SK-N-DZ (cell line): ENCODE results near the gene GBE1.
"Not testable (repeated sequence)": the region's sequence is repeated elsewhere in the genome, so short reads cannot be mapped to it uniquely, and the experiment has no call there.

Source experiments
- DNase-seq: peaks from one replicate; pipeline ENCODE4 v3.0.0-alpha.2; 2015; ENCODE audit warnings: low spot score

Gene GBE1

DNA sequence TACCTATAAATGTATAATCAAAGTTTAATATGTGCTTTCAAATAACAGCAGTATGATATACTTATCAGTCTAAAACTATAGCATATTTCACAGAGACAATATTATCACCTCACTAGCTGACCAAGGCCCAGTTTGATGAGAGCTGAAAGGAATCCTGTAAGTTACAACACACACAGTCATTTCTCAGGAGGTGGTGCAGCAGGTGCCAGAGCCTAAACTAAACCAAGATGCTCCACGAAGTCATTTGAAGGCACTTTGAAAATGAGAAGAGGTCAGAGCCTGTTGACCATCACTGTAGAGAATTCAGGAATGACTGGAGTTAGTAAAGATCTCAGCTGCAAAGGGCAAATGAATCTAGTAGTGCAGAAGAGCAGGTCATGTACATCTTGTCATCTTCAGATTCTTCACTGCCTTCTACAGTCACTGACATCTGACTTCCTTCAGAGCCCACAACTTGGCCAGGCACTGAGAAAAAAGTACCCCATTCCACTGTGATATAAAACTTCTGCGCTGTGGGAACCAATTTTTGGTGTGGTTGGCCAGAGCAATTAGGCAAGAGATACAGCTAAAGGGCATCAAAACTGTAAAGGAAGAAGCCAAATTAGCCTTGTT is 7.9 kb downstream of the GBE1 start:
- DNase-seq, result no peak

- DNase-seq, result no peak
Observed at GRCh38 chr3:81752604-81753003, 8.8 kb downstream of the GBE1 start.

DNA sequence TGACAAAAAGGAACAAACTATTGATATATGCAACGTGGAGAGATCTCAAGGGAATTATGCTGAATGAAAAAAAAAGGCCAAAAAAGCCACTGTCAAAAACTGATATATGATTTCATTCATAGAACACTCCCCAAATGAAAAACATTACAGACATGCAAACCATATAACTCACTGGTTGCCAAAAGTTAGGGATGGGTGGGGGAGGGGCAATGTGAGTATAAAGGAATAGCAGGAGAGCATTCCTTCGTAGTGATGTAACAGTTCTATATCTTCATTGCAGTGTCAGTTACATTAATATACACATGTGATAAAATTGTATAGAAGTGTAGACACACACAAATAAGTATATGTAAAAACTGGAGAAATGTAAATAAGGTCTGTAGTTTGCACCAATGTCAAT is 12.2 kb downstream of the GBE1 start:
- DNase-seq, result no peak

DNA sequence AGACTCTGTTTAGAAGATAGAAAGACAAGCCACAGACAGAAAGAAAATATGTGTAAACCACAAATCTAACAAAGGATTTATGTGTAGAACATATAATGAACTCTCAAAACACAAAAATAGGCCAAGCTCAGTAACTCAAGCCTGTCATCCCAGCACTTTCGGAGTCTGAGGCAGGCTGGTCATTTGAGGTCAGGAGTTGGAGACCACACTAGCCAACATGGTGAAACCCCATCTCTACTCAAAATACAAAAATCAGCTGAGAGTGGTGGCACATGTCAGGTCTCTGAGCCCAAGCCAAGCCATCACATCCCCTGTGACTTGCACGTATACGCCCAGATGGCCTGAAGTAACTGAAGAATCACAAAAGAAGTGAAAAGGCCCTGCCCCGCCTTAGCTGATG is 14.2 kb downstream of the GBE1 start:
- not testable (repeated sequence) for DNase-seq

- DNase-seq, result no peak
Observed at GRCh38 chr3:81744366-81744765, 17.1 kb downstream of the GBE1 start.

DNA sequence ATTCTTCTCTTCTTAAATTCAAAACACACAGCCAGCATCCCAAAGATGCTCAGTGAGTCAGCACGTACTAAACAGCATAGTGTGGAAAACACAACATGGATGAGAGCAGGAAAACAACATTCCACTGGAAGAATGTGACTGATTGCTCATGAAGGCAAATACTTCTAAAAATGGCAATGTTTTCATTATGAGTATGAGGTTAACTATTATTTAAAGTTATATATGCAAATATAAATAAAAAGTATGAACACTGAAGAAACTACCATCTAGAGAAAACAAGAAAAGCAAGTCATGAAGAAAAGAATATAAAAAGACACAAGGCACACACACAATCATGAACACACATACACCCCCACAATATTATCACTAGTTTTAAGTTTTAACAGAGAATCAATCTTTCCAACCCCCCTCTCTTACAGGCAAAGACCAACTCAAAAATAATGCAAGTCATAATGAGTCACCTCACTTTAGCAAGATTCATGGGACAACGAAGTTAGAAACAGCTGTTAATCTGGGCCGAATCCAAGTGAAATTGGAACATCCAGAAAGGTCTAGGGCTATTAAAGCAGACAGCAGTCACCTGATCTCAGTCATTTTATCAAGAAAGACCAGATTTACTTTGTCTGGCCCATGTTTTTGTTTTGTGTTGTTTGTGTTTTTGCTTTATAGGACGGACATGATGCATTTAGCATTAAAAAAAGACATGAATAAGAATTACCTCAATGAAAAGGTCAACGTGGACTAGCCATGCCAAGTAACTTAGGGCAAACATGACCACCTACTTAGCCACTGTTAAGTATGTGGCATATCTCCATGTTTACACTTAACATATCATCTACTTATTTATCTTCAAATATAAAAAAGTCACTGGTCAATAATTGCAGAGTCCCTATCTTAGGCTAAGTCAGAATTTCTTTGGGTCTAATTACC is 18.1 kb downstream of the GBE1 start:
- no peak for DNase-seq

DNA sequence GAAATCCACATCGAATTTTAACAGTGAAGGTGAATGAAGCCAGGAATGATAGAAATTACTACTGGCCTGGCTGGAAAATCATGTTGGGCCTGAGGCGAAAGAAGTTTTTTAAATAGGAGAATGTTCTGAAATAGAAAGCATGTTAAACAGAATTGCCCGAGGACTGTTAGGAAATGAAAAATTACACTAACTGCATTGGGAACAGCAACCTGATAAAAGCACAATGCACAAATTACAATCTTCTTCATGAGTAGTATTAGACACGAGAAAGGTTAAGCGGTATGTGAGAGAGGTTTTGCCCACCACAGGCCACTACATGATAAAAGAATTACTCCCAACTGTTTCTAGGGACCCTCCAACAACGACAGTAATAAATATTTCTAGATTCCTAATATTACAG is 18.9 kb downstream of the GBE1 start:
- no peak for DNase-seq

DNA sequence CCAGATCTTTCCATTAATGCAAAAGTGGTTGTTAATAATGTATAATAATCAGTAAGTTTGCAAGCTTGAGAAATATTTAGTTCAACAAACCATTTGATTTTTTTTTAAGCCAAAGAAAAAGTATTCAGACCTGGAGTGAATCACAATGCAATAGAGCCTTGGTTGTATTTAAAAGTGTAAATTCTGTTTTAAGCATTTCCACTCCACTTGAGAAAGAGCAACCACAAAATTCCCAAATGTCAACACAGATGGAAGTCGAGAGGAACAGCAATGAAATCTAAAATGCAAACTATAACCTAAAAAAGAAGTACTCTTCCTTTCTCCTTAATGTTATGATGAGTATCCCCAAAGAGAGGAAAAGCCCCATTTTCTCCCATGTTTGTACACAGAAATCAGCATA is 20.2 kb downstream of the GBE1 start:
- DNase-seq, result no peak

- no peak for DNase-seq
Observed at GRCh38 chr3:81740731-81741130, 20.7 kb downstream of the GBE1 start.

DNA sequence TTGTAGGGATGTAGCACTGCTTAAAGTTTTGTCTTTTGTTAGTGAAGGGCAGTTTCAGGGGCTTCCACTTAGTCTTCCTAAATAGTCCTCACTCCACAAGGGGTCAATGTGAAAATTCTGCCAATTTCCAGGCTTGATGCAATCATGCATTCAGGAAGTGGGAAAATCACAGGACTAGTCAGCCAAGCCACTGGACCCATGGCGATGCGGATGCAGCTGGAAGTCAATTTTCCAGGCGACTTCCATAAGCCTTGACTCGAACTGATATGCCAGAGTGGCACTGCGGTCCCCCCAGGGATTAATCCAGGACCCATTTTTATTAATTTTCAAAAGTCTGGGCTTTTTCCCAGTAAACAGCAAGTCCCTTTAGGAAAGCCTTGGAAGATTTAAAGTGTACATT is 26.1 kb downstream of the GBE1 start:
- no peak for DNase-seq

DNA sequence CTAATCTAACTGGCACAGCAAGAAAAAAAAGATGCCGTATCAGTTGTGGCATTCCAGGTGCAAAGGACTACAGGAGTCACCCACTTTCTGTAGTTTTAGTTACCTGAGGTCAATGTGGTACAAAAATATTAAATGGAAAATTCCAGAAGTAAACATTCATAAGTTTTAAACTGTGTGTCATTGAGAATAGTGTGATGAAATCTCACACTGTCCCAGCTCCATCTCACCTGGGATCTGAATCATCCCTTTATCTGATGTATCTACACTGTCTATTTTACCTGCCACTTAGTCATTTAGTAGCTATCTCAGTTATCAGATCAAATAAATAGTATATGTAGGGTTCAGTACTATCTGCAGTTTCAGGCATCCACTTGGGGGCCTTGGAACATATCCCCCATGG is 26.7 kb downstream of the GBE1 start:
- no peak for DNase-seq

DNA sequence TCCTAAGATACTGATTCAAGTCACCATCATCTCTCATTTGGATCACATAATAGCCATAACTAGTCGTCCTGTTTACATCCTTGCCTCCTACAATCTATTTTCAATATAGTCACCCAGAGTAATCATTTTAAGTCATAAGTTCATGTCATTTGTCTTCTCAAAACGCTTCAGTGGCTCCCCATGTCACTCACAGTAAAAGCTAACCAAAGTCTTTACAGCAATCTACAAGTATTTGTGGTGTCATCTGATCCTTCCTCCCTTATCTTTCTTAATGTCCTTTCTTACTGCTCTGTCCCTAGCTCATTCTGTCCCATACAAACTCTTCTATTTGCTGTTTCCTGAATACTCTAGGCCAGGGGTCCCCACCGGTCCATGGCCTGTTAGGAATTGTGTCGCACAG is 28.8 kb downstream of the GBE1 start:
- no peak for DNase-seq

DNA sequence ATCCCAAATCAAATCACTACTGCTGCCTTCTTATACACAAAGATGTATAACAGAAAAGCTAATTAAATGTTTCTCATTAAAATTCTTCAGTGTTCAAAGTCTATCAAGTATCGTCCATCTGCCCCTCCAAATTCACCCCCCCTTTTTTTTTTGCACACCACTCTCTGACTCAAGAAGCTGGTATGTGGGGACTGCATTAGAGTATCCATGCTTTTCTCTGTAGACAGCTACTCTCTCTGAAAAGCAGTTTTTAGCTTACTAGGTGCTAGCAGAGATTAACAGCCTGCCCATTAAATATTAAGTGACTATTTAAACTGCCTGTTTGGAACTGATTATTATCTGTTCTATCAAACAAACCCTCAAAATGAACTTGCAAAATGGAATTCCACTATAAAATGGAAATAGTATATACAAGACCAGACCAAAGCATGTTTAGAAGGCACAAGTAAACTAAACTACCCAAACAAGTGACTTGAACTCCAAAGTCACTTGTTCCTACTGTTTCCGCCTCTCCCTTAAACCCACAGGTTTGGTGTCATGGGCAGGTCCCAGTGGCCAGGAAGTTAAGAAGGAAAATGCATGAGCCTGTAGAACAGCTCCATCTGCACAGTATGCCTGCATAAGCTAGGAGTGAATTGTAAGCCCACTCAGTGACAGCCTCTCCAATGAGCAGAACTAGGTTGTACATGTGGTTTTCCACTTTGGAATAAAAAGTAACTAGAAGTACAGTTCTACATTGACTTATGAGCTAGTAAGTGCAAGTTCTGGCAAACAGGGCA is 32.5 kb downstream of the GBE1 start:
- DNase-seq, result no peak

DNA sequence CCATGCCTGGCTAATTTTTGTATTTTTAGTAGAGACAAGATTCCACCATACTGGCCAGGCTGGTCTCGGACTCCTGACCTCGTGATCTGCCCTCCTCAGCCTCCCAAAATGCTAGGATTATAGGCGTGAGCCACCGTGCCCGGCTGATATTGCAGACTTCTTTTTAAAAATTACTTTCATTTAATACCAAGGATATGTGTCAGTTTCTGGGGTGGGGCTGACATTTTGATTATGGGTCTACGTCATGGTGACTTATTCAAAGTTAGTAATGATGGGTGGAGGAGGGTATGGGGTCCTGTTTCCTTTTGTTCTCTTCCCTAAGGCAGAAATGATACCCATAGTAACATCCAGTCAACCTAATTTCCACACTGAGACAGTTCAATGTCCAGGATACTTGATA is 34.7 kb downstream of the GBE1 start:
- no peak for DNase-seq

DNA sequence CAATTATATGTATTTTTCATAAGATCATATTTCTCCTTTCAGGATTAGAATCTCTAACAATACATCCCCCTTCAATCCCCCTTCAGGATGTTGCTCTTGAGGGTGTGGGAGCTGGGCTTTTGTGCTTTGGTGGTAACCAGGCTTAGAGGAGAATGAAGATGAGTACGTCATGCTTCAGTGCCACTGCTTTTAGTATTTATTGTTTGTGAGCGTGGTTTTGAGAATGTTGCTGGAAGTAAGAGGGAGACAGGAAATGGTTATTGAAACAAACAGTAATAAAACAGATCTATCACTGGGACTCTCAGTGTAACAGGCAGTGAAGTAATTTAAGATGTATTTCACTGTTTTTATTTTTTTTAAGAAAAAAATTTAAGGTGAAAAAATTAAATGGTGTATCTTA is 35.3 kb downstream of the GBE1 start:
- DNase-seq, result no peak

DNA sequence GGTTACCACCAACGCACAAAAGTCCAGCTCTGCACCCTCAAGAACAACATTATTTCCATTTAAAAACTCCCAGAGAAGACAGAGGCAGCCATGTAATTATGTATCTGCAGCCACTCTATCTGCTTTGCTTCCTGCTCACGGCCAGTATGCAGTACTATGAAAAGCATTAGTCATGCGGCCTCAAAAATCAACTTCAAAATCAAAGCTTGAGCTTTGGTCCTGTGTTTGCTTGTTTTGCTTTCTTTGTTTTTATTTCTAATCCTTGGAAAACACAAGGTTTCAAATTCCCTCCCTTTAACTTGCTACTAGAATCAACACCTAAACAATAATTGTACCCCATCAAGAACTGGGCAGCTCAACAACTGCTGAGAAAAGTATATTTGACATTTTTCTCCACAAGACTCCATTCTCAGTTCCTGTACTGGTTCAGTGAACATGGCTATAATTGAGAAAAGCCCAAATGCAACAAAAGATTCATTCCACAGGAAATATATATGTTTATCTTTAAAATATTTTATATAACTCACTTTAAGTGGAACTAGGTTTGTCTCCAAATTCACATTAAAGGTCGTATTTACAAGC is 37.6 kb downstream of the GBE1 start:
- no peak for DNase-seq

- DNase-seq, result no peak
Observed at GRCh38 chr3:81718311-81718710, 43.1 kb downstream of the GBE1 start.

GRCh38 chr3:81716870-81717509 is 44.5 kb downstream of the GBE1 start:
- DNase-seq, result no peak

DNA sequence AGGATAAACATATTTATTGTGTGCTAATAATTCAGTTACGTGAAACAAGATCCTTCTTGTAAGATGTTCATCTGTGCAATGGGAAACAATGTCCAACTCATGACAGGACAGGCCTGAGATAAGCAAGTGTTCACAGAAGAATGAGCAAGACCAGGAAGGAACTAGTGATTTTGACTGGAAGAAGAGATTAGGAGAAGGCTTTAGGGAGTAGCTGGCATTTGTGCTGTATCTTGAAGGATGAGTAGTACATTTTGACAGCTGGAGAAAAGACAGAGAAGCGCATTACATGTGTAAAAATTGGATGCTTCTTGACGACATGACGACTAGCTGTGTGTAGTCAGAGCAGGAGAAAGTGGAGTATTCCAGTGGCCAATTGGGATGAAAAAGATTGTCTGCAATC is 48.4 kb downstream of the GBE1 start:
- DNase-seq, result no peak

- no peak for DNase-seq
Observed at GRCh38 chr3:81709606-81710005, 51.8 kb downstream of the GBE1 start.

DNA sequence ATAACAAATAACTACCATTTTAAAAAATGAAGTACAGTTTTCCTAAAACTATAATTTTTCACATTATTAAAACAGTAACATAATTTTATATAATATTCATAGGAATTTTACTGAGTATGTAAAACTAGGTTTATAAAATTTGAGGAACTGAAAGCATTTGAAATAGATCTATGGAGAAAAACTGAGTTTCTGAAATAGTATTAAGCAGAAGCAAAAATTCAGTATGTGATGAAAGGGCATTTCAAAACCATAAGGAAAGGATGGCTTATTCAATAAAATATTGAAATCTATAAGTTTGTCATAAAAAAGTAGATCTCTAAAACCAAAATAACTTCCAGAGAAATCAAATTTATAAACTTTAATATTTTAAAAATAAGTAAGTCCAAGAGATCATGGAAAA is 53.4 kb downstream of the GBE1 start:
- DNase-seq, result no peak

DNA sequence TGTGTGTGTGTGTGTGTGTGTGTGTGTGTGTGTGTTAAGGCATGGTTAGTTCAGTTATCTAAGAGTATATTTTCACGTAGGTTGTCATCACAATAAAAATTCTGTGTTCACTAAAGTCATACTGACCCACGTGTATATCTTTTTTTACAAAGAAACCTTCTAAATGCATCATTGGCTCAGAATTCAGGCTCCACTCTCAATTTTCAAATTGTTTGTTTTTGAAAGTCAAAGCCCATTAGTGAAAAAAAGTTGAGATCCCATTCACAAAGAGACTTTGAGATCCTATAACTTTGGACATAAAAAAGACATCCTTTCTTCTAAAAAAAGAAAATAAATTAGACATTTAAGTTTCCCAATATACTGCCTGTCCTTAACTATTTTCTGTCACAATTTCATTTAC is 59.3 kb downstream of the GBE1 start:
- DNase-seq, result no peak
